ENCODE results near the gene MED22. TPM values are rescaled to one million over a fixed set of nuclear protein-coding genes. Genes with fewer than 3 reads are reported as not detected.

The MED22 gene
- total and polyA plus RNA-seq, 8 donors = 6.2 to 14.8 (median 10.5) TPM

DNA sequence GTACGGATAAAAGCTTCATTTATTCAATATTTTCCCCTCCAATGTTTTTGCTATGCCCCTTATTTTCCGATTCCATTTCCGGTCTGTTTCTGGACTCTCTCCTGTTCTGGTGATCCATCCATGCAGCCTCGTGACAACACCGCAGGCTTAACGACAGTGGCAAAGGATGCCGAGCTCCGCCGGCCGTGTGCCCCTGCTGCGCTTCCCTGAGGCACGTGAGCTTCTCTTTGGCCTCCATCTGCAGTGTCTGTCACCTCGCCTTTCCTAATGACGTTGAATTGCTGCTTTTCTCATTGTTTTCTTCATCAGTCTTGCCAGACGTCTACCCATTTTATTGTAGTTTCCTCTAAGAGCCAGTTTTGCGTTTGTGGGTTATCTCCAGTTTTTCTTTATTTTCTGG, 40.6 kb downstream of the MED22 start:
- no peak overlapping the region for H3K4me3 ChIP-seq
- no peaks in the 10 kb centered on the region for H3K27me3 ChIP-seq
- FAIRE-seq (no peak), DNase-seq (no peak), ATAC-seq (no peak)
- H3K9me3 ChIP-seq = no peaks in the 10 kb centered on the region
- no peaks in the 10 kb centered on the region for H3K36me3 ChIP-seq
- H3K4me1 ChIP-seq = no peaks in the 10 kb centered on the region
- TF ChIP-seq, protein P1, sequence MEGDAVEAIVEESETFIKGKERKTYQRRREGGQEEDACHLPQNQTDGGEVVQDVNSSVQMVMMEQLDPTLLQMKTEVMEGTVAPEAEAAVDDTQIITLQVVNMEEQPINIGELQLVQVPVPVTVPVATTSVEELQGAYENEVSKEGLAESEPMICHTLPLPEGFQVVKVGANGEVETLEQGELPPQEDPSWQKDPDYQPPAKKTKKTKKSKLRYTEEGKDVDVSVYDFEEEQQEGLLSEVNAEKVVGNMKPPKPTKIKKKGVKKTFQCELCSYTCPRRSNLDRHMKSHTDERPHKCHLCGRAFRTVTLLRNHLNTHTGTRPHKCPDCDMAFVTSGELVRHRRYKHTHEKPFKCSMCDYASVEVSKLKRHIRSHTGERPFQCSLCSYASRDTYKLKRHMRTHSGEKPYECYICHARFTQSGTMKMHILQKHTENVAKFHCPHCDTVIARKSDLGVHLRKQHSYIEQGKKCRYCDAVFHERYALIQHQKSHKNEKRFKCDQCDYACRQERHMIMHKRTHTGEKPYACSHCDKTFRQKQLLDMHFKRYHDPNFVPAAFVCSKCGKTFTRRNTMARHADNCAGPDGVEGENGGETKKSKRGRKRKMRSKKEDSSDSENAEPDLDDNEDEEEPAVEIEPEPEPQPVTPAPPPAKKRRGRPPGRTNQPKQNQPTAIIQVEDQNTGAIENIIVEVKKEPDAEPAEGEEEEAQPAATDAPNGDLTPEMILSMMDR (IDR thresholded peaks at IDR 0.05) = no peak
- intact Hi-C loops (cut with DNase I) = no loop called here
- 58 to 65% methylated on average over 16 of the region's 16 CpGs for WGBS, 2 donors
- H3K27ac ChIP-seq = no peak overlapping the region

- H3K36me3 ChIP-seq = no peaks in the 10 kb centered on the region
- FAIRE-seq = no peak
- ATAC-seq = no peak
- no peak overlapping the region for H3K4me3 ChIP-seq
- H3K27me3 ChIP-seq = no peaks in the 10 kb centered on the region
- no peak for DNase-seq
- whole genome bisulfite sequencing, 2 donors = 64 to 70% methylated on average over 31 of the region's 31 CpGs
- intact Hi-C loops (cut with DNase I) = no loop called here
- TF ChIP-seq, protein P1 (IDR thresholded peaks at IDR 0.05) = no peak
- H3K27ac ChIP-seq = no peak overlapping the region
- H3K4me1 ChIP-seq = no peaks in the 10 kb centered on the region
- H3K9me3 ChIP-seq = no peaks in the 10 kb centered on the region
Observed at GRCh38 chr9:133306242-133307204, 41.4 kb downstream of the MED22 start.

GRCh38 chr9:133305731-133306130, 42.2 kb downstream of the MED22 start:
- no peak for DNase-seq
- Histone ChIP-seq H3K36me3 (no peaks in the 10 kb centered on the region), H3K27ac (no peak overlapping the region), H3K9me3 (no peaks in the 10 kb centered on the region), H3K4me3 (no peak overlapping the region), H3K4me1 (no peaks in the 10 kb centered on the region), H3K27me3 (no peaks in the 10 kb centered on the region)
- WGBS, 2 donors = 74 to 79% methylated on average over 23 of the region's 23 CpGs
- TF ChIP-seq, protein P1 (IDR thresholded peaks at IDR 0.05) = no peak
- no peak for FAIRE-seq
- no peak for ATAC-seq
- intact Hi-C loops (cut with DNase I) = no loop called here

DNA sequence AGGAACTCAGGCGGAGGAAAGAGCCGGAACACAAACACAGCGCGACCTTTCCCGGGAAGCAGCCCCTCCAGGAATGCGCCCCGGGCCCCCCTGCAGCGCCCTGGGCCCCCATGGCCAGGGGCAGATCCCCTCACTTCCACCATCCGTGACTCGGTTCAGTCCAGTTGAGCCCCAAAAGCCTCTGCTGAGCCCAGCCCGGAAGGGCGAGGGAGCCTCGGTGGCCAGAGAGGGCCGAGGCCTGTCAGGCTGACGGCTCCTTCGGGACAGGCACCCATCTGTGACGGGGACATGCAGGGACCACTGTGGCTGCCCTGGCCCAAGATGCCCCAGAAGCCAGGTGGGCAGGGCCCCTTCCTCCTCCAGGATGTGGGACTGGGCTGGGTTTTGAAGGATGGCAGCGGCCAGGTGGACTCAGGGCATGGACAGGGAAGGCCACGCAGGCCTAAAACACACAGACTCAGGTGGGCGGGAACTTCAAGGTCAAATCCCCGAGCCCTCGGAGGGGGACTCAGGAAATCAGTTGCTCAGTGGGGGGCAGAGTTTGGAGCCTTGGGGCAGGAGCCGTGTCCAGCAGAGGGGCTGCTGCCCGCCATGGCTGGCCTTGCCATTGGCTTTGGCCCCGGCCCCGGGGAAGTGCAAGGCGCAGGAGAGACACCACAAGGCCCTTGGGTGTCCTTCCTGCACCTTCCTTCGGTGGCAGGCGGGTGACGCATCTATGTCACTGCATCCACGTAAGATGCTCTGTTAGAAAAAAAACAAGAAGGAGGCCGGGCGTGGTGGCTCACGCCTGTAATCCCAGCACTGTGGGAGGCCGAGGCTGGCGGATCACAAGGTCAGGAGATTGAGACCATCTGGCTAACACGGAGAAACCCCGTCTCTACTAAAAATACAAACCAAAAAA, 43.2 kb downstream of the MED22 start:
- Histone ChIP-seq H3K9me3 (no peaks in the 10 kb centered on the region), H3K36me3 (no peaks in the 10 kb centered on the region), H3K27me3 (no peaks in the 10 kb centered on the region), H3K4me1 (no peaks in the 10 kb centered on the region), H3K27ac (no peak overlapping the region), H3K4me3 (no peak overlapping the region)
- 85 to 87% methylated on average over 37 to 38 of the region's 38 CpGs for WGBS, 2 donors
- no peak for DNase-seq
- ATAC-seq = no peak
- intact Hi-C loops (cut with DNase I) = no loop called here
- TF ChIP-seq, protein P1 (IDR thresholded peaks at IDR 0.05) = no peak
- no peak for FAIRE-seq
